ENCODE results near the gene XPNPEP2.

XPNPEP2 gene

GRCh38 chrX:129704491-129704890, 34.3 kb upstream of the XPNPEP2 start:
- no peak for TF ChIP-seq CTCF (IDR thresholded peaks at IDR 0.05; ENCODE audit: low read length, missing control alignments)
- DNase-seq (ENCODE audit: low read depth) = no peak
- no peak overlapping the region for H3K4me3 ChIP-seq (replicated peaks; ENCODE audit: low read depth, low read length)

GRCh38 chrX:129705377-129705925, 33.3 kb upstream of the XPNPEP2 start:
- DNase-seq (ENCODE audit: low read depth) = no peak
- H3K4me3 ChIP-seq (replicated peaks; ENCODE audit: low read depth, low read length) = no peak overlapping the region
- no peak for TF ChIP-seq CTCF (IDR thresholded peaks at IDR 0.05; ENCODE audit: low read length, missing control alignments)

- no peak for TF ChIP-seq CTCF (IDR thresholded peaks at IDR 0.05; ENCODE audit: low read length, missing control alignments)
- DNase-seq (ENCODE audit: low read depth) = no peak
- H3K4me3 ChIP-seq (replicated peaks; ENCODE audit: low read depth, low read length) = no peak overlapping the region
Observed at GRCh38 chrX:129705988-129706387, 32.8 kb upstream of the XPNPEP2 start.

DNA sequence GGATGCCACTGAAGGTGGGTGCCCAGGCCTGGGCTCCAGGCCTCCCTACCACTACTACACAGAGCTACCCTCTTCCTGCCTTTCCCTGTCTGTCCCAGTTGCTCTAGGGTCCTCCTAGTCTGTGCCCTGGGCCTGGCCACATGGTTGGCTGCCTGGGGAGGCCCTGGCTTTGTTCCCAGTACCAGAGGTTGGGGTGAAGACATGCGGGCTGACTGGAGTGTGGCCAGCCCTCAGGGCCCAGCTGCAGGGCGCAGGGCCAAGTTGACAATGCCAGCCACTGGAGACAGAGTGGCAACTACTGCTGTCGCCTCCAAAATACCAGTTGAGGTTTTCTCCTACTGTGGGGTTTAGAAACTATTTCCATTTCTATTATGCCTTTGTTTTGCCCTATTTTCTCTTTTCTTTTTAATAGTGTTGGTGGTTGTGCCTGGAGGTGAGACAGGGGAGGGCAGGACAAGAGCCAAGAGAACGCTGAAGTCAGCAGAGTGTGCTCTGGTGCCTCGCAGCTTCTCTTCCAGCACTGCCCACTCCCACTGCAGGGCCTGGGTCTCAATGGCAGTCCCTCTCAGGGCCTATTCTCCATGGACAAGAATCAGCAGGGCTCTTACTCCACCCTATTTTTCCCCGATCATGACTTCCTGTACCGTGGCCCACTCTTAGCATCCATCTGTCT, 32.2 kb upstream of the XPNPEP2 start:
- TF ChIP-seq CTCF (IDR thresholded peaks at IDR 0.05; ENCODE audit: low read length, missing control alignments) = no peak
- no peak for DNase-seq (ENCODE audit: low read depth)
- H3K4me3 ChIP-seq (replicated peaks; ENCODE audit: low read depth, low read length) = no peak overlapping the region

DNA sequence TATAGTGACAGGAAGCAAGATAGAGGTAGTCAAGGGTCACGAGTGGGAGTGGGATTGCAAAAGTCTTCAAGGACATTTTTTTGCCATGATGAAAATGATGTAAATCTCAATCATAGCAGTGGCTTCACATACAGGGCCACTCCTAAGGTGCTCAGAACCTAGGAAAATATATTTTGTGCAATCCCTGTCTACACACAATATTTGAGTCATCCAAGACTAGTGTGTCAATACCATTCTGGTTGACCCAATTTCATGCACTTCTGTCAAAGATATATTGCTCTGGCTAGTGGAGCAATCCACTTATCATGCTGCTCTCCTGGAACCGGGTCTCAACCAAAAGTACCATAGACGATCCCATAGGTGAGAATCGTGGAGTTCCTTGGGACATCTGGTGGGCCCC, 24.2 kb upstream of the XPNPEP2 start:
- no peak for TF ChIP-seq CTCF (IDR thresholded peaks at IDR 0.05; ENCODE audit: low read length, missing control alignments)
- no peak for DNase-seq (ENCODE audit: low read depth)
- no peak overlapping the region for H3K4me3 ChIP-seq (replicated peaks; ENCODE audit: low read depth, low read length)

DNA sequence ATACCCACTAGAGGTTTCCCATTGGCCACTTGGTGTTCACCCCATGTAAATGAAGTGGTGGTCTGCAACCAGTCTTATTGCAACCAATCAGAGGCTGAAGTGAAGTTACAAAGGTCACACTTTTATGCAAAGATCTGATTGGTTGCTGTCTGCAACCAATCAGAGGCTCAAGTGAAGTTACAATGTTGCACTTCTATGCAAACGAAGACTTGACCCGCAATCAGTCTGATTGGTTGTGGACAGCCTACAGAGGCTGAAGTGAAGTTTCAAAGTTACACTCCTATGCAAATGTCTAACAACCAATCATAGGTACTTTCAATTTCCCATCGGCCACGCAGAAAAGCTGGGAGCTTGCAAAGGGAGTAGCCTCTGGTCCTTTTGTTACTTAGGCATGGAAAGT, 22.3 kb upstream of the XPNPEP2 start:
- no peak for DNase-seq (ENCODE audit: low read depth)
- TF ChIP-seq CTCF (IDR thresholded peaks at IDR 0.05; ENCODE audit: low read length, missing control alignments) = no peak
- no peak overlapping the region for H3K4me3 ChIP-seq (replicated peaks; ENCODE audit: low read depth, low read length)

DNA sequence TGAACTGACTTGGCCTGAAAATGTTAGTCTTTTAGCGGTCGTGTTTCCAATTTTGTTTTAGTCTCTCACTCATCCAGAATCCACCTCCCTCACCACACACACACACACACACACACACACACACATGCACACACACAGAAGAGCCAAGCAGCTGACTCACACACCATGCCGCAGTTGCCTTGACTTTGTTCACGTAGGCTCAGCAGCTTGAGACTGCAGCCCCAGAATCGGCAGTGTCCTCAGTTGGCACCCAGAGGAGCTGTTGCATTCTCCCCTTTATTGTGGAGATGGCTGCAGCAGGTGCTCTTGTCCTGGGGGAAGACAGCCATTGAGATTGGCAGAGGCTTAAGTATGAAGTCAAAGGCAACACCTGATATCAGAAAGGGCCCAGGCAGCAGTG, 20.9 kb upstream of the XPNPEP2 start:
- TF ChIP-seq CTCF (IDR thresholded peaks at IDR 0.05; ENCODE audit: low read length, missing control alignments) = no peak
- H3K4me3 ChIP-seq (replicated peaks; ENCODE audit: low read depth, low read length) = no peak overlapping the region
- DNase-seq (ENCODE audit: low read depth) = peak; percentile 65

Measured in fibroblast of pulmonary artery (primary cell).